ENCODE measurements around the gene TBRG4.

The TBRG4 gene

DNA sequence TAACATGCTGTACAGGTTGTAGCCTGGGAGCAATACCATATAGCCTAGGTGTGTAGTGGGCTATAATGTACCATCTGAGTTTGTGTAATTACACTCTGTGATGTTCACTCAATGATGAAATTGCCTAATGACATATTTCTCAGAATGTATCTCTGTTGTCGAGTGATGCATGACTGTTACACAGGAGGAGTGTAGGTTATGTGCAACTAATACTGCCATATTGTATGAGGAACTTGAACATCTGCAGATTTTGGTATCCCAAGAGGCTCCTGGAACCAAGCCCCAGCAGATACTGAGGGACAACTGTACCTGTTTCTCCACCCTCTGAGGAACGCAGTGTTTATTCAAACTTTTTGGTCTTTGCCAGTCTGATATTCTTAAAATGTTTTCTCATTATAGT lies 61.3 kb downstream of the TBRG4 start:
- FAIRE-seq, result no peak
